GM23248 (cell line): Measurements from ENCODE around the gene SLC12A3. TPM values are rescaled to one million over a fixed set of nuclear protein-coding genes. Genes with fewer than 3 reads are reported as not detected.
"Not testable (repeated sequence)": the region's sequence is repeated elsewhere in the genome, so short reads cannot be mapped to it uniquely, and the experiment has no call there.

Experiments used
- DNase-seq: peaks from one replicate; pipeline ENCODE4 v3.0.0-alpha.2; 2015
- H2AFZ ChIP-seq: fragments of 200-600 bp; sonication (generic); 2 replicates; pipeline ENCODE4 v1.6.1; 2016; ENCODE audit warnings: antibody characterized with exemption
- H3F3A ChIP-seq: fragments of 200-600 bp; sonication (generic); 2 replicates; pipeline ENCODE4 v1.6.1; 2016; ENCODE audit warnings: mild to moderate bottlenecking, antibody characterized with exemption, mixed run types; ENCODE audit not compliant: insufficient read depth
- H3K27ac ChIP-seq: fragments of 200-600 bp; sonication (generic); 2 replicates; pipeline ENCODE4 v1.5.1; 2016; ENCODE audit warnings: mild to moderate bottlenecking
- H3K27me3 ChIP-seq: fragments of 200-600 bp; sonication (generic); replicated peaks from 2 replicates; pipeline ENCODE4 v1.6.1; 2016; ENCODE audit warnings: mild to moderate bottlenecking; ENCODE audit not compliant: insufficient read depth
- H3K36me3 ChIP-seq: fragments of 200-600 bp; sonication (generic); 2 replicates; pipeline ENCODE4 v1.6.1; 2016; ENCODE audit warnings: low read depth, mild to moderate bottlenecking
- H3K4me1 ChIP-seq: fragments of 200-600 bp; sonication (generic); 2 replicates; pipeline ENCODE4 v1.6.1; 2016; ENCODE audit warnings: mild to moderate bottlenecking; ENCODE audit not compliant: insufficient read depth
- H3K4me2 ChIP-seq: fragments of 200-600 bp; sonication (generic); one replicate; pipeline ENCODE4 v1.6.1; 2016; ENCODE audit warnings: mild to moderate bottlenecking; ENCODE audit not compliant: unreplicated experiment
- H3K4me3 ChIP-seq: fragments of 200-600 bp; sonication (generic); 2 replicates; pipeline ENCODE4 v1.5.1; 2016; ENCODE audit warnings: mild to moderate bottlenecking
- H3K79me2 ChIP-seq: fragments of 200-600 bp; sonication (generic); 2 replicates; pipeline ENCODE4 v1.6.1; 2016; ENCODE audit warnings: mild to moderate bottlenecking; ENCODE audit not compliant: insufficient read depth
- H3K9ac ChIP-seq: fragments of 200-600 bp; sonication (generic); 2 replicates; pipeline ENCODE4 v1.6.1; 2016; ENCODE audit warnings: mild to moderate bottlenecking
- H3K9me2 ChIP-seq: fragments of 200-600 bp; sonication (generic); 2 replicates; pipeline ENCODE4 v1.6.1; 2016; ENCODE audit warnings: mixed run types, mild to moderate bottlenecking, moderate library complexity; ENCODE audit not compliant: insufficient read depth
- H3K9me3 ChIP-seq: fragments of 200-600 bp; sonication (generic); one replicate; pipeline ENCODE4 v1.6.1; 2017; ENCODE audit warnings: low read depth
- H4K20me1 ChIP-seq: fragments of 200-600 bp; sonication (generic); 2 replicates; pipeline ENCODE4 v1.6.0; 2016; ENCODE audit not compliant: insufficient read depth
- EZH2 ChIP-seq: fragments of 200-600 bp; sonication (generic); IDR thresholded peaks from 2 replicates; pipeline ENCODE4 v1.6.1; 2018; ENCODE audit warnings: antibody characterized with exemption, mild to moderate bottlenecking; ENCODE audit not compliant: insufficient read depth, poor library complexity, severe bottlenecking
- EZH2phosphoT487 ChIP-seq: fragments of 200-600 bp; sonication (generic); IDR thresholded peaks from 2 replicates; pipeline ENCODE4 v1.6.1; 2018; ENCODE audit warnings: antibody characterized with exemption, moderate library complexity, mild to moderate bottlenecking, low read depth; ENCODE audit not compliant: insufficient read depth
- WGBS, 2 experiments: methylation state at CpG; one replicate each; pipeline ENCODE4 v1.1.6; 2015 to 2017; ENCODE audit warnings: low lambda C conversion rate in 2 of 2, low coverage in 1 of 2; ENCODE audit errors: missing lambda C conversion rate in 2 of 2; 5-methylcytosine and 5-hydroxymethylcytosine counted together
- in situ Hi-C: fragments of 300-500 bp; cut with MboI; formaldehyde crosslinking; loops from 2 replicates; pipeline ENCODE4 v1.15.0; 2020
- polyA plus RNA-seq: library from polyadenylated mRNA; unstranded; fragments of >200 nt; fragmentation: Nextera tagmentation; extraction: Ambion mirVana; gene quantifications from 2 replicates; pipeline ENCODE4 v1.2.1, GENCODE V29; 2016
- total RNA-seq: library from RNA; depleted of rRNA; stranded (reverse); fragments of >200 nt; shearing (Covaris generic); gene quantifications from 2 replicates; pipeline ENCODE4 v1.2.3, GENCODE V29; 2014

Gene SLC12A3
- total and polyA plus RNA-seq, 2 experiments from 2014 or later, result not detected

GRCh38 chr16:56862776-56863175 is 2.2 kb upstream of the SLC12A3 start:
- Histone ChIP-seq H3K9me3 (no peaks in the 10 kb centered on the region), H3K9me2 (no peaks in the 10 kb centered on the region), H3K36me3 (no peaks in the 10 kb centered on the region), H2AFZ (no peak overlapping the region), H3K27ac (no peak overlapping the region), H3K9ac (no peak overlapping the region), H3K4me1 (no peaks in the 10 kb centered on the region), H3F3A (no peaks in the 10 kb centered on the region), H3K4me3 (no peak overlapping the region), H3K79me2 (no peaks in the 10 kb centered on the region), H3K4me2 (no peak overlapping the region), H3K27me3 (no peaks in the 10 kb centered on the region), H4K20me1 (no peaks in the 10 kb centered on the region)
- TF ChIP-seq EZH2phosphoT487 (no peak), EZH2 (no peak)
- DNase-seq, result no peak
- 80 to 85% methylated on average over 5 of the region's 5 CpGs for WGBS, 2 experiments
- in situ Hi-C loops, result loop anchor here (10.0 kb wide), 2 partner anchors 92 to 172 kb away; no protein-coding TSS in a partner anchor

DNA sequence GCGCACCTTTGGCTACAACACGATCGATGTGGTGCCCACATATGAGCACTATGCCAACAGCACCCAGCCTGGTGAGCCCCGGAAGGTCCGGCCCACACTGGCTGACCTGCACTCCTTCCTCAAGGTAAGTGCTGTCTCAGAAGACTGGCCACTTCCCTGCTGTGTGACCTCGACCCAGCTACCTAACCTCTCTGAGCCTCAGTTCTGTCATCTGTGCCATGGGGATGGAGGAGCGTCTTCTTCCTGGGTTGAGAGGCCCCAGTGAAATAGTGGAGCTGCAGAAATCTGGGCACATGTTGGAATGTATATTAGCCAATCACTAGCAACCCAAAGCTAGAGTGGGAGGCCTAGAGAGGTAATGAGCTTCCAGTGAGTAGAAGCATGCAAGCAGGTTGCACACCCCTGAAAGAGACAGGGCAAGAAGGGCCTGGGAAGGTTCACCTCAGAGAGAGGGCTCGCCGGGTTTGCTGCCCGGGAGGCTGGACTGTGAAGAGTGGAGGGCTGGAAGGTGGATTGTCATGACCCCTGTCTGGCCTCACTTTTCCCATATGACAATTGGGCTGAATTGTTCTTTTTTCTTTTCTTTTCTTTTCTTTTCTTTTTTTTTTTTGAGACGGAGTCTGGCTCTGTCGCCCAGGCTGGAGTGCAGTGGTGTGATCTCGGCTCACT is 521 bp downstream of the SLC12A3 start:
- no peak for TF ChIP-seq EZH2phosphoT487
- TF ChIP-seq EZH2, result no peak
- Histone ChIP-seq H3K9me3 (no peaks in the 10 kb centered on the region), H3F3A (no peaks in the 10 kb centered on the region), H3K9ac (no peak overlapping the region), H3K36me3 (no peaks in the 10 kb centered on the region), H4K20me1 (no peaks in the 10 kb centered on the region), H3K4me1 (no peaks in the 10 kb centered on the region), H3K4me2 (no peak overlapping the region), H2AFZ (no peak overlapping the region), H3K9me2 (no peaks in the 10 kb centered on the region), H3K27me3 (no peaks in the 10 kb centered on the region), H3K27ac (no peak overlapping the region), H3K79me2 (no peaks in the 10 kb centered on the region), H3K4me3 (no peak overlapping the region)
- DNase-seq, result no peak
- in situ Hi-C loops, result loop anchor here (10.0 kb wide), 2 partner anchors 89 to 169 kb away; no protein-coding TSS in a partner anchor
- WGBS, 2 experiments, result 92 to 93% methylated on average over 11 to 13 of the region's 13 CpGs

DNA sequence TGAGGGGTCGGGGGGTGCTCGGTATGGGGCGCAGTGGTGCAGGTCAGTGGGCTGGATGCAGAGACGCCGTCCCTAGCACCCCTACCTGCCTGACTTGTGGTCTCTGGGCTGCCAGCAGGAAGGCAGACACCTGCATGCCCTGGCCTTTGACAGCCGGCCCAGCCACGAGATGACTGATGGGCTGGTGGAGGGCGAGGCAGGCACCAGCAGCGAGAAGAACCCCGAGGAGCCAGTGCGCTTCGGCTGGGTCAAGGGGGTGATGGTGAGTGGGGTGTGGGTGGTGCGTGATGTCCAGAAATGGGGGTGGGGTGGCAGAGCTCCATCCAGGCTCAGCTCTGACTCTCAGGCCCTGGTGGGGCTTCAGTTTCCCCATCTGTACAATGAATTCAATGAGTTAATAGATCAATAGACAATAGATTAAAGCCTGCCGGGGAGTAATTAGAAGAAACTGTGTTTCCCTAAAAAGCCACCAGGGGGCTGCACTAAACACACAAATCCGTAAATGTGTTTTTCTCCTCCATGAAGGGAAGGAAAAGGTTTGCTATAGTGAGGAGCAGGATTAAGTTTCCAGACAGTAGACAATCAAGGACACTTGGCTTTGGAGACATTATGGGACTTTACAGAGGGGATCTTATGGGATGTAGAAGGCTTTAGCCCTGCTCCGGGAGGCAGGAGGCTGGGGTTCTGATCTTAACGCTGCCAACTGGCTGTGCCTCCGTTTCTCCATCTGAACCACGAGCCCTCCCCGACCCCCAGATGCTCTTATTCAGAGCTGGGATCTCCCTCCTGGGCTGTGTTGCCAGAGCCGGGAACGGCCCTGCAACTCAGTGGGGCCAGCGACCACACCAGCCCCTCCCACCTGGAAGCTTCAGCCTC is 2.2 kb downstream of the SLC12A3 start:
- Histone ChIP-seq H4K20me1 (no peaks in the 10 kb centered on the region), H3K9me3 (no peaks in the 10 kb centered on the region), H3K4me1 (0 out of 2 replicates have a peak, but pooled peaks cover 4% of the 10 kb centered on the region), H3K9ac (no peak overlapping the region; the same call in 1 of the 2 replicates), H3K9me2 (no peaks in the 10 kb centered on the region), H3K36me3 (no peaks in the 10 kb centered on the region), H3K79me2 (no peaks in the 10 kb centered on the region), H3K27ac (no peak overlapping the region), H3K4me3 (no peak overlapping the region), H3F3A (no peaks in the 10 kb centered on the region), H2AFZ (peak overlapping the region; percentile 67), H3K27me3 (no peaks in the 10 kb centered on the region), H3K4me2 (no peak overlapping the region)
- peak; percentile 80 for DNase-seq
- 38 to 41% methylated on average over 17 to 23 of the region's 23 CpGs for WGBS, 2 experiments
- no peak for TF ChIP-seq EZH2
- in situ Hi-C loops, result loop anchor here (10.0 kb wide), 2 partner anchors 88 to 168 kb away; no protein-coding TSS in a partner anchor

DNA sequence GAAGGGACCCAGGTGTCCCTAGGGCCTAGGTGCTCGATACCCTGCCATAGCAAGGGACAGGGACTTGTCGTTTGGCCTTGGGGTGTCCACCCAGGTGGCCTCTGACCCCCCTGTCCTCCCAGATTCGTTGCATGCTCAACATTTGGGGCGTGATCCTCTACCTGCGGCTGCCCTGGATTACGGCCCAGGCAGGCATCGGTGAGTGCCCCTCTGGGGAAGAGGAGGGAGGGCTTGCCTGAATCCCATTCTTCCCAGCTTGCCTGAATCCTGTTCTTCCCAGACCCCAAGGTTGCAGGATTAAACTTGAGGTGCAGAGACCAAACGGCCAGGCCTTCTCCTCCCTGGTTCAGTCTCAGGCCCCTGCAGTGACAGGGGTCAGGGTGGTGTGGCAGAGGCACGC is 3.2 kb downstream of the SLC12A3 start:
- in situ Hi-C loops, result loop anchor here (10.0 kb wide), 2 partner anchors 87 to 167 kb away; no protein-coding TSS in a partner anchor

DNA sequence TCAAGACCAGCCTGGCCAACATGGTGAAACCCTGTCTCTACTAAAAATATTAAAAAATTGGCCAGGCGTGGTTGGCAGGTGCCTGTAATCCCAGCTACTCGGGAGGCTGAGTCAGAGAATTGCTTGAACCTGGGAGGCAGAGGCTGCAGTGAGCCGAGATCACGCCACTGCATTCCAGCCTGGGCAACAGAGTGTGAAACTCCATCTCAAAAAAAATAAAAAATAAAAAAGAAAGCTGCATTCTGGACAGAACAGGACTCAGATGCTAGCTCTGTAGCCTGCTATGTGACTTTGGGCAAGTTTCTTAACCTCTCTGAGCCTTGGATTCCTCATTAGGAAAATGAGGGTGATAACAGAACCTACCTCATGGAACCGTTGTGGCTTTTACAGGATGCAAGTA is 3.8 kb downstream of the SLC12A3 start:
- 88 to 90% methylated on average over 5 of the region's 5 CpGs for WGBS, 2 experiments
- not testable (repeated sequence) for H3K4me1 ChIP-seq, H3K4me2 ChIP-seq, H3K36me3 ChIP-seq, H3K27ac ChIP-seq, H3K9me2 ChIP-seq, H3K79me2 ChIP-seq, H2AFZ ChIP-seq, H3K27me3 ChIP-seq, H3F3A ChIP-seq, H4K20me1 ChIP-seq, H3K4me3 ChIP-seq, DNase-seq, H3K9ac ChIP-seq, H3K9me3 ChIP-seq
- in situ Hi-C loops, result loop anchor here (10.0 kb wide), 2 partner anchors 86 to 166 kb away; no protein-coding TSS in a partner anchor

More for the DNA sequence above, 3.2 kb downstream of the SLC12A3 start:
- Histone ChIP-seq H3K4me2 (no peak overlapping the region), H3F3A (no peaks in the 10 kb centered on the region), H2AFZ (no peak overlapping the region), H4K20me1 (no peaks in the 10 kb centered on the region), H3K36me3 (no peaks in the 10 kb centered on the region), H3K27me3 (no peaks in the 10 kb centered on the region), H3K4me3 (no peak overlapping the region), H3K79me2 (no peaks in the 10 kb centered on the region), H3K27ac (no peak overlapping the region), H3K9me3 (no peaks in the 10 kb centered on the region), H3K9ac (no peak overlapping the region), H3K9me2 (no peaks in the 10 kb centered on the region), H3K4me1 (0 out of 2 replicates have a peak, but pooled peaks cover 4% of the 10 kb centered on the region)
- DNase-seq, result no peak
- WGBS, 2 experiments, result 81 to 82% methylated on average over 9 of the region's 9 CpGs
- TF ChIP-seq EZH2 (no peak), EZH2phosphoT487 (no peak)
